Measurements from ENCODE around the gene FGD2. TPM values are rescaled to one million over a fixed set of nuclear protein-coding genes. Genes with fewer than 3 reads are reported as not detected.
"Not testable (repeated sequence)": the region's sequence is repeated elsewhere in the genome, so short reads cannot be mapped to it uniquely, and the experiment has no call there.

Gene FGD2
- total RNA-seq, 2 donors from 2014 or later: 10.1 to 11.9 TPM

DNA sequence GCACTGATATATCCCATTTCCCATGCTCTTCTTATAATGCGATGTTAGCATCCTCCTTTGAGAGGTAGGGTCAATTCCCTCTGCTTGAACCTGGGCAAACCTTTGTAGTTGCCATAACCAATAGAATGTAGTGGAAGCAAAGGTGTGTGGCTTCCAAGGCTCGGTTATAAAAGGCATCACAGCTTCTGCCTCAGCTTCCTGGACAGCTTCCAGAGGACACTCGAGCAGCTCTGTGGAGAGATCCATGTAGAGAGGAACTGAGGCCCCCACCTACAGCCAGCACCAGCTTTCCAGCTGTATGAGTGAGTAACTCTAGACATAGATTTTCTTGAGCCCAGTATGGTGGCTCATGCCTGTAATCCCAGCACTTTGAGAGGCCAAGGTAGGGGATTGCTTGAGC is 36.7 kb downstream of the FGD2 start:
- DNase-seq: no peak
- intact Hi-C loops (cut with DNase I): no loop called here
- H3K4me1 ChIP-seq: peaks cover 40% of the 10 kb centered on the region

GRCh38 chr6:37043091-37043490 is 37.6 kb downstream of the FGD2 start:
- intact Hi-C loops (cut with DNase I); H3K27ac ChIP-seq; DNase-seq; ATAC-seq; H3K9me3 ChIP-seq; H3K4me3 ChIP-seq; H3K36me3 ChIP-seq (replicated peaks in 1 of 2; ENCODE audit: insufficient read depth in 1 of 2, low read depth in 2 of 2); H3K27me3 ChIP-seq: not testable (repeated sequence)
- H3K4me1 ChIP-seq: peaks cover 45% of the 10 kb centered on the region
- WGBS, 2 donors: 100% methylated on average over 3 of the region's 3 CpGs

More for the DNA sequence above, 36.7 kb downstream of the FGD2 start:
- Histone ChIP-seq H3K27me3 (no peaks in the 10 kb centered on the region), H3K27ac (no peak overlapping the region), H3K9me3 (no peaks in the 10 kb centered on the region), H3K36me3 (replicated peaks in 1 of 2; ENCODE audit: insufficient read depth in 1 of 2, low read depth in 2 of 2) (no peaks in the 10 kb centered on the region), H3K4me3 (no peak overlapping the region)
- TF ChIP-seq, protein P1, sequence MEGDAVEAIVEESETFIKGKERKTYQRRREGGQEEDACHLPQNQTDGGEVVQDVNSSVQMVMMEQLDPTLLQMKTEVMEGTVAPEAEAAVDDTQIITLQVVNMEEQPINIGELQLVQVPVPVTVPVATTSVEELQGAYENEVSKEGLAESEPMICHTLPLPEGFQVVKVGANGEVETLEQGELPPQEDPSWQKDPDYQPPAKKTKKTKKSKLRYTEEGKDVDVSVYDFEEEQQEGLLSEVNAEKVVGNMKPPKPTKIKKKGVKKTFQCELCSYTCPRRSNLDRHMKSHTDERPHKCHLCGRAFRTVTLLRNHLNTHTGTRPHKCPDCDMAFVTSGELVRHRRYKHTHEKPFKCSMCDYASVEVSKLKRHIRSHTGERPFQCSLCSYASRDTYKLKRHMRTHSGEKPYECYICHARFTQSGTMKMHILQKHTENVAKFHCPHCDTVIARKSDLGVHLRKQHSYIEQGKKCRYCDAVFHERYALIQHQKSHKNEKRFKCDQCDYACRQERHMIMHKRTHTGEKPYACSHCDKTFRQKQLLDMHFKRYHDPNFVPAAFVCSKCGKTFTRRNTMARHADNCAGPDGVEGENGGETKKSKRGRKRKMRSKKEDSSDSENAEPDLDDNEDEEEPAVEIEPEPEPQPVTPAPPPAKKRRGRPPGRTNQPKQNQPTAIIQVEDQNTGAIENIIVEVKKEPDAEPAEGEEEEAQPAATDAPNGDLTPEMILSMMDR (IDR thresholded peaks at IDR 0.05): no peak
- no peak for TF ChIP-seq POLR2A (IDR thresholded peaks at IDR 0.05)
- ATAC-seq: no peak
- 80% methylated on average over 3 of the region's 3 CpGs for WGBS, 2 donors

DNA sequence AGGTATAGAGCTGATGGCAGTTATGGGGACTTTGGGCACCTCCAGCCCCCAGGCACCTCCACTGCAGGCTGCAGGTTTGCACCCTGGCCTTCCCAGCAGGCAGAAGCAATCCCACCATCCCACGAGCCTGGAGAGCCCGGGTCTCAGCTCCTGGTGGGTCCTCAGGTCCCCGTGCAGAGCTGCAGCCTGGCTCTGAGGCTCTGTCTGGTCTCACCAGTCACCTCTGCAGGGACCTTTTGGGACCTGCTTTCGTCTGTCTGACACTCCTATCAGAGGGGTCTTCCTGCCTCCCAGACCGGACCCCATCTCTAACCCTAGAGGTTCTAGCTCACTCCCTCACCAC is 41.9 kb downstream of the FGD2 start:
- Histone ChIP-seq H3K27ac (peak overlapping the region in 3 of 4 donors; percentile 18 to 77 (median 44)), H3K27me3 (no peaks in the 10 kb centered on the region), H3K36me3 (replicated peaks in 1 of 2; ENCODE audit: insufficient read depth in 1 of 2, low read depth in 2 of 2) (no peaks in the 10 kb centered on the region), H3K4me1 (peaks cover 61% of the 10 kb centered on the region), H3K4me3 (no peak overlapping the region), H3K9me3 (no peaks in the 10 kb centered on the region)
- intact Hi-C loops (cut with DNase I): no loop called here
- no peak for ATAC-seq
- TF ChIP-seq, protein P1 (IDR thresholded peaks at IDR 0.05): no peak
- TF ChIP-seq POLR2A (IDR thresholded peaks at IDR 0.05): no peak
- 87 to 89% methylated on average over 3 to 5 of the region's 5 CpGs for WGBS, 2 donors
- DNase-seq: no peak

DNA sequence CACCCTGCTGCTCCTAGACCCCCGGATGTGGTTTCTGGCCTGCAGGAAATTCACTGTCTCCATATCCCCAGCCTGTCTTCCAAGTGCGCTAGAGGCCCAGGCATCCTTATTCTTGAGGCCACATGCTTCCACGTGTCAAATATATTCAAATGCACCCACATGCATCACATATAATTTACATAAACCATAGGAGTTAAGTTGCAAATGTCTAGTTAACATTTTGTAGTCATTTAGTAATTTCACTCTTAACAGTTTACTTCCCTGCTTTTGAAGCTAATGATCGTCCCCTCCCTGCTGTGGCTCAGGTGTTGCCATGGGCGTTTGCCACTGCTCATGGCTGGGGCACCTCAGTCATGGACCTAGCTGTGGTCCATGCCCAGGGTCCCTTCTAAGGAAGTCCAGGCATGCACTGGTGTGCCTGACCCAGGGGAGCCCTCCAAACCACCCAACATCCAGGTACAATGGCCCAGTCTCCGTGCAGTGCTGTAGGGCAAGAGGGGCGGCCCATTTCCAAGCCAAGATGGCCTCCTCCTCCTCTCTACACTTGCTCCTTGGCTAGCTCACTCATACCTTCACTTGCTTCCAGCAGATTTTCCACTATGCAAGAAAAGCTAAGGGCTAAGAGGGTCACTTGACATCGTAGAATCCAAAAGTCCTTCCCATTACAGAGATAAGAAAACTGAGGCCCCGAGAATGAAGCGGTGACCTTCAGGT is 42.4 kb downstream of the FGD2 start:
- no peak for TF ChIP-seq POLR2A (IDR thresholded peaks at IDR 0.05)
- TF ChIP-seq, protein P1 (IDR thresholded peaks at IDR 0.05): no peak
- 90 to 91% methylated on average over 10 of the region's 10 CpGs for WGBS, 2 donors
- Histone ChIP-seq H3K4me1 (peaks cover 61% of the 10 kb centered on the region), H3K27ac (peak overlapping the region; percentile 44 to 81 (median 78)), H3K36me3 (replicated peaks in 1 of 2; ENCODE audit: insufficient read depth in 1 of 2, low read depth in 2 of 2) (no peaks in the 10 kb centered on the region), H3K27me3 (no peaks in the 10 kb centered on the region), H3K9me3 (no peaks in the 10 kb centered on the region), H3K4me3 (no peak overlapping the region)
- DNase-seq (no peak), ATAC-seq (no peak)
- intact Hi-C loops (cut with DNase I): no loop called here

- no peaks in the 10 kb centered on the region for H3K9me3 ChIP-seq
- DNase-seq (no peak), ATAC-seq (no peak)
- WGBS, 2 donors: 37 to 42% methylated on average over 3 of the region's 3 CpGs
- peaks cover 61% of the 10 kb centered on the region for H3K4me1 ChIP-seq
- no peaks in the 10 kb centered on the region for H3K36me3 ChIP-seq (replicated peaks in 1 of 2; ENCODE audit: insufficient read depth in 1 of 2, low read depth in 2 of 2)
- no peaks in the 10 kb centered on the region for H3K27me3 ChIP-seq
- H3K27ac ChIP-seq: peak overlapping the region; percentile 44 to 81 (median 78)
- TF ChIP-seq, protein P1 (IDR thresholded peaks at IDR 0.05): no peak
- TF ChIP-seq POLR2A (IDR thresholded peaks at IDR 0.05): no peak
- no peak overlapping the region for H3K4me3 ChIP-seq
- intact Hi-C loops (cut with DNase I): no loop called here
These were observed 43.0 kb downstream of the FGD2 start for GRCh38 chr6:37048403-37048850.

Data from body of pancreas (tissue), 4 donors.